SKM-1 (cell line): ENCODE results near the gene FANK1.

Experiments
- DNase-seq: peaks from one replicate; lab custom pipeline; 2025; ENCODE audit not compliant: unreplicated experiment; lab: John Stamatoyannopoulos, UW

FANK1 gene

GRCh38 chr10:125984865-125985495 lies 88.6 kb downstream of the FANK1 start:
- DNase-seq, result no peak

- DNase-seq, result no peak
Measured at GRCh38 chr10:125985557-125986240, 89.3 kb downstream of the FANK1 start.

GRCh38 chr10:125989791-125990190 lies 93.4 kb downstream of the FANK1 start:
- no peak for DNase-seq

- no peak for DNase-seq
Measured at GRCh38 chr10:125990974-125991373, 94.6 kb downstream of the FANK1 start.

- no peak for DNase-seq
Measured at GRCh38 chr10:125991392-125991791, 95.0 kb downstream of the FANK1 start.

- DNase-seq, result no peak
Measured at GRCh38 chr10:125992254-125992653, 95.9 kb downstream of the FANK1 start.

GRCh38 chr10:125994601-125995000 lies 98.2 kb downstream of the FANK1 start:
- DNase-seq, result no peak

- no peak for DNase-seq
Measured at GRCh38 chr10:125995726-125996304, 99.5 kb downstream of the FANK1 start.

- DNase-seq, result no peak
Measured at GRCh38 chr10:125997586-125997985, 101.2 kb downstream of the FANK1 start.

- no peak for DNase-seq
Measured at GRCh38 chr10:125999694-126000093, 103.3 kb downstream of the FANK1 start.

- no peak for DNase-seq
Measured at GRCh38 chr10:126001576-126001975, 105.2 kb downstream of the FANK1 start.

GRCh38 chr10:126004752-126005151 lies 108.4 kb downstream of the FANK1 start:
- DNase-seq, result no peak

- no peak for DNase-seq
Measured at GRCh38 chr10:126006264-126006663, 109.9 kb downstream of the FANK1 start.

GRCh38 chr10:126006906-126007305 lies 110.5 kb downstream of the FANK1 start:
- DNase-seq, result no peak

GRCh38 chr10:126009650-126010049 lies 113.3 kb downstream of the FANK1 start:
- DNase-seq, result no peak

- no peak for DNase-seq
Measured at GRCh38 chr10:126011995-126012394, 115.6 kb downstream of the FANK1 start.

GRCh38 chr10:126012485-126012884 lies 116.1 kb downstream of the FANK1 start:
- no peak for DNase-seq

- no peak for DNase-seq
Measured at GRCh38 chr10:126013489-126014281, 117.3 kb downstream of the FANK1 start.

GRCh38 chr10:126014309-126014708 lies 117.9 kb downstream of the FANK1 start:
- no peak for DNase-seq

GRCh38 chr10:126015413-126015812 lies 119.0 kb downstream of the FANK1 start:
- no peak for DNase-seq

GRCh38 chr10:126016156-126016805 lies 119.9 kb downstream of the FANK1 start:
- DNase-seq, result no peak
